A549 (cell line): ENCODE data around the gene ARL3. TPM values are rescaled to one million over a fixed set of nuclear protein-coding genes. Genes with fewer than 3 reads are reported as not detected.

Source experiments
- ATAC-seq, 2 experiments: fragments of 200-7000 bp in 1 of 2; fragments of >200 bp in 1 of 2; cut with Nextera tagmentation in 1 of 2; cut with Tn5 transposase in 1 of 2; 3 replicates each; pipeline versions ENCODE4 v1.8.0 to v1.9.1; 2018 to 2020; ENCODE audit warnings: mild to moderate bottlenecking in 1 of 2, moderate library complexity in 1 of 2
- CTCF ChIA-PET: fragments of 300-600 bp; sonication (Branson Sonifier 250); formaldehyde crosslinking; extraction: SDS; loops from one replicate; lab custom pipeline; 2021; ENCODE audit warnings: antibody characterized with exemption, inconsistent platforms; lab: Yijun Ruan, JAX
- POLR2A ChIA-PET: fragments of 350-600 bp; formaldehyde crosslinking; extraction: SDS; loops from one replicate; lab custom pipeline; 2021; ENCODE audit warnings: antibody characterized with exemption, inconsistent platforms; lab: Yijun Ruan, JAX
- DNase-seq, 2 experiments: peaks; one replicate each; pipeline versions ENCODE4 v3.0.0 to v3.0.0-alpha.2; 2011 to 2016; ENCODE audit warnings: low read depth in 1 of 2, low spot score in 1 of 2
- FAIRE-seq: peaks from 2 replicates; lab custom pipeline; 2011; peaks lifted over from hg19 to GRCh38; lab: Jason Lieb, UNC
- H3K27ac ChIP-seq, 2 experiments: fragments of >200 bp; sonication (Bioruptor Twin); formaldehyde crosslinking; 3 replicates each; pipeline ENCODE4 v1.5.1; 2016 to 2017
- H3K4me1 ChIP-seq: fragments of >200 bp; sonication (Bioruptor Twin); formaldehyde crosslinking; 3 replicates; pipeline ENCODE4 v1.6.1; 2016
- H3K4me2 ChIP-seq: fragments of >200 bp; sonication (Bioruptor Twin); formaldehyde crosslinking; 3 replicates; pipeline ENCODE4 v1.6.1; 2016
- H3K4me3 ChIP-seq: fragments of >200 bp; sonication (Bioruptor Twin); formaldehyde crosslinking; 3 replicates; pipeline ENCODE4 v1.5.1; 2016
- H3K9me3 ChIP-seq: fragments of >200 bp; sonication (Bioruptor Twin); formaldehyde crosslinking; 3 replicates; pipeline ENCODE4 v1.6.1; 2016
- CTCF ChIP-seq: fragments of >200 bp; sonication (Bioruptor Twin); formaldehyde crosslinking; IDR thresholded peaks from 3 replicates; pipeline ENCODE4 v1.5.1; 2016
- EHF ChIP-seq: fragments of 250-450 bp; sonication (Bioruptor Pico); IDR thresholded peaks from 2 replicates; pipeline ENCODE4 v1.5.0; 2020; ENCODE audit warnings: mild to moderate bottlenecking
- ESRRA ChIP-seq: fragments of 150-350 bp; IDR thresholded peaks from 2 replicates; pipeline ENCODE4 v1.6.1; 2014; ENCODE audit warnings: mild to moderate bottlenecking, low read length, borderline replicate concordance
- GATA3 ChIP-seq: IDR thresholded peaks from 2 replicates; pipeline ENCODE4 v1.6.1; 2012; ENCODE audit warnings: borderline replicate concordance
- KDM5A ChIP-seq: fragments of 200-600 bp; sonication (generic); IDR thresholded peaks from 2 replicates; pipeline ENCODE4 v1.6.1; 2016; ENCODE audit warnings: antibody characterized with exemption, mild to moderate bottlenecking
- MAFK ChIP-seq: fragments of 450-650 bp; IDR thresholded peaks from 2 replicates; pipeline ENCODE4 v1.6.1; 2014; ENCODE audit not compliant: partially characterized antibody
- MAX ChIP-seq: IDR thresholded peaks from 2 replicates; pipeline ENCODE4 v1.6.1; 2012
- POLR2A ChIP-seq: IDR thresholded peaks from 2 replicates; pipeline ENCODE4 v1.6.1; 2012; ENCODE audit warnings: mild to moderate bottlenecking, low read length
- RARB ChIP-seq: fragments of 250-450 bp; sonication (Bioruptor Pico); IDR thresholded peaks from 2 replicates; pipeline ENCODE4 v1.8.0; 2021; ENCODE audit warnings: mild to moderate bottlenecking, moderate library complexity
- RCOR1 ChIP-seq: fragments of 150-350 bp; IDR thresholded peaks from 2 replicates; pipeline ENCODE4 v1.6.1; 2014; ENCODE audit warnings: antibody characterized with exemption, low read length, low read depth
- RNF2 ChIP-seq: fragments of 200-600 bp; sonication (generic); IDR thresholded peaks from 2 replicates; pipeline ENCODE4 v1.6.1; 2016; ENCODE audit warnings: low read depth, mild to moderate bottlenecking, antibody characterized with exemption, moderate library complexity, borderline replicate concordance
- SMC3 ChIP-seq: fragments of >200 bp; sonication (Bioruptor Twin); formaldehyde crosslinking; IDR thresholded peaks from 3 replicates; pipeline ENCODE4 v1.6.1; 2018; ENCODE audit warnings: inconsistent platforms
- SREBF2 ChIP-seq: fragments of 450-650 bp; IDR thresholded peaks from 2 replicates; pipeline ENCODE4 v1.6.1; 2014; ENCODE audit warnings: mild to moderate bottlenecking, moderate library complexity
- USF2 ChIP-seq: fragments of 450-650 bp; IDR thresholded peaks from 2 replicates; pipeline ENCODE4 v1.6.1; 2014; ENCODE audit warnings: antibody characterized with exemption
- WGBS: methylation state at CpG from one replicate; pipeline ENCODE4 v1.1.6; 2017; ENCODE audit errors: missing lambda C conversion rate; 5-methylcytosine and 5-hydroxymethylcytosine counted together
- polyA plus RNA-seq, 4 experiments: library from polyadenylated mRNA; depleted of rRNA in 3 of 4; stranded (reverse); fragments of >200 nt; fragmentation: RNase III in 1 of 4; extraction: RNeasy Plus Mini Kit Qiagen cat#74134 plus additional on column Dnase treatment in 1 of 4; gene quantifications; 2 replicates in 3 of 4; 3 replicates in 1 of 4; pipeline ENCODE4 v1.2.3, GENCODE V29; 2011 to 2017

ARL3 gene
- polyA plus RNA-seq, 2 of the 4 experiments (the other 2 are of a cell fraction), result 20.2 to 21.3 TPM

GRCh38 chr10:102648269-102648888, 65.8 kb downstream of the ARL3 start:
- POLR2A ChIA-PET, result no interaction called here
- WGBS, result 90% methylated on average over 11 of the region's 12 CpGs
- no peak overlapping the region for H3K4me2 ChIP-seq
- CTCF ChIA-PET, result interaction anchor here (1.2 kb wide), 1 partner anchor 65 kb away, joined by 3 read pairs; no protein-coding TSS in a partner anchor
- no peak for DNase-seq
- H3K9me3 ChIP-seq, result no peaks in the 10 kb centered on the region
- no peak overlapping the region for H3K27ac ChIP-seq
- no peak overlapping the region for H3K4me3 ChIP-seq
- H3K4me1 ChIP-seq, result peaks cover 26% of the 10 kb centered on the region
- TF ChIP-seq CTCF (no peak), KDM5A (no peak), EHF (CRISPR knock-in tag) (no peak), MAX (no peak)
- ATAC-seq, result no peak
- FAIRE-seq, result no peak

GRCh38 chr10:102647443-102648268, 66.5 kb downstream of the ARL3 start:
- H3K9me3 ChIP-seq, result no peaks in the 10 kb centered on the region
- no peak overlapping the region for H3K27ac ChIP-seq
- peaks cover 26% of the 10 kb centered on the region for H3K4me1 ChIP-seq
- H3K4me2 ChIP-seq, result peak overlapping the region; percentile 99; the same call in 2 of the 3 replicates
- ChIA-PET POLR2A (no interaction called here), CTCF (interaction anchor here (1.3 to 3.8 kb wide), 2 partner anchors 14 to 18 kb away, joined by 3 to 13 read pairs; no protein-coding TSS in a partner anchor)
- DNase-seq, result no peak
- TF ChIP-seq RNF2 (no peak), SMC3 (no peak)
- H3K4me3 ChIP-seq, result no peak overlapping the region
- no peak for FAIRE-seq
- 84% methylated on average over 7 of the region's 7 CpGs for WGBS
- ATAC-seq, result no peak

GRCh38 chr10:102646610-102647442, 67.4 kb downstream of the ARL3 start:
- FAIRE-seq (no peak), ATAC-seq (peak in 1 of 2 experiments; percentile 2; a peak in 2 of 6 replicates), DNase-seq (peak in 1 of 2 experiments; percentile 43)
- POLR2A ChIA-PET, result interaction anchor here (0.8 to 2.5 kb wide), 3 partner anchors 12 to 144 kb away, joined by 3 to 15 read pairs (median 3); partner anchors contain the start of genes ACTR1A, ARL3 and SFXN2
- Histone ChIP-seq H3K27ac (peak overlapping the region; percentile 98), H3K4me1 (peaks cover 26% of the 10 kb centered on the region), H3K4me3 (peak overlapping the region; percentile 94), H3K9me3 (no peaks in the 10 kb centered on the region), H3K4me2 (peak overlapping the region; percentile 99)
- TF ChIP-seq GATA3 (no peak), POLR2A (no peak), SREBF2 (no peak), RCOR1 (no peak), ESRRA (no peak), RARB (CRISPR knock-in tag) (no peak), MAFK (peak; percentile 14), USF2 (no peak)
- 71% methylated on average over 17 of the region's 18 CpGs for WGBS
- CTCF ChIA-PET, result interaction anchor here (0.9 to 3.8 kb wide), 9 partner anchors 9 to 143 kb away, joined by 3 to 38 read pairs (median 5); partner anchors contain the start of genes ACTR1A and SUFU
